LNCaP clone FGC (cell line): ENCODE results near the gene STK17B.

Source experiments
- DNase-seq: peaks from one replicate; pipeline ENCODE4 v3.0.0-alpha.2; 2011; ENCODE audit warnings: low read depth
- H3K4me3 ChIP-seq: 2 replicates; pipeline ENCODE4 v1.5.1; 2011; ENCODE audit warnings: mild to moderate bottlenecking, low read depth, low read length, control low read depth
- CTCF ChIP-seq: IDR thresholded peaks from 2 replicates; pipeline ENCODE4 v1.5.1; 2012; ENCODE audit warnings: mild to moderate bottlenecking; ENCODE audit not compliant: control insufficient read depth, insufficient read depth; ENCODE audit errors: extremely low read depth

STK17B gene

GRCh38 chr2:196144513-196145126 is 26.8 kb downstream of the STK17B start:
- TF ChIP-seq CTCF, result no peak
- DNase-seq, result no peak

GRCh38 chr2:196143730-196144131 is 27.6 kb downstream of the STK17B start:
- TF ChIP-seq CTCF, result no peak
- DNase-seq, result no peak
- H3K4me3 ChIP-seq, result no peak overlapping the region

More at GRCh38 chr2:196144513-196145126, 26.8 kb downstream of the STK17B start:
- no peak overlapping the region for H3K4me3 ChIP-seq

GRCh38 chr2:196142825-196143224 is 28.6 kb downstream of the STK17B start:
- DNase-seq, result no peak
- no peak overlapping the region for H3K4me3 ChIP-seq
- no peak for TF ChIP-seq CTCF

GRCh38 chr2:196140213-196140612 is 31.2 kb downstream of the STK17B start:
- DNase-seq, result no peak
- TF ChIP-seq CTCF, result no peak
- H3K4me3 ChIP-seq, result no peak overlapping the region

GRCh38 chr2:196137271-196137670 is 34.1 kb downstream of the STK17B start:
- DNase-seq, result no peak
- TF ChIP-seq CTCF, result no peak
- H3K4me3 ChIP-seq, result no peak overlapping the region

GRCh38 chr2:196136151-196136550 is 35.2 kb downstream of the STK17B start:
- no peak for TF ChIP-seq CTCF
- DNase-seq, result no peak
- H3K4me3 ChIP-seq, result no peak overlapping the region
